GM18502 (cell line): ENCODE measurements around the gene NR1H2.
"Not testable (repeated sequence)": the region's sequence is repeated elsewhere in the genome, so short reads cannot be mapped to it uniquely, and the experiment has no call there.

Experiments
- ATAC-seq: cut with Tn5 transposase; IDR thresholded peaks from one replicate; pipeline ENCODE4 v1.9.1; 2021; ENCODE audit warnings: mild to moderate bottlenecking; ENCODE audit not compliant: unreplicated experiment, poor library complexity

Gene NR1H2

GRCh38 chr19:50377517-50377916, 1.3 kb downstream of the NR1H2 start:
- ATAC-seq = no peak

GRCh38 chr19:50378169-50378862, 2.1 kb downstream of the NR1H2 start:
- ATAC-seq = no peak

- no peak for ATAC-seq
Measured at GRCh38 chr19:50378863-50379236, 2.6 kb downstream of the NR1H2 start.

- ATAC-seq = no peak
Measured at GRCh38 chr19:50379602-50380001, 3.3 kb downstream of the NR1H2 start.

- no peak for ATAC-seq
Measured at GRCh38 chr19:50380137-50380536, 3.9 kb downstream of the NR1H2 start.

- no peak for ATAC-seq
Measured at GRCh38 chr19:50380751-50381151, 4.5 kb downstream of the NR1H2 start.

GRCh38 chr19:50381881-50382729, 5.8 kb downstream of the NR1H2 start:
- ATAC-seq = no peak

- ATAC-seq = no peak
Measured at GRCh38 chr19:50383001-50383851, 7.0 kb downstream of the NR1H2 start.

GRCh38 chr19:50383852-50384684, 7.8 kb downstream of the NR1H2 start, which contains the start of gene POLD1:
POLD1 (plus strand) TSS chr19:50384347; CDS start chr19:50398852, 14,505 bp downstream.
- peak; percentile 85 for ATAC-seq

GRCh38 chr19:50384685-50385535, 8.7 kb downstream of the NR1H2 start:
- ATAC-seq = no peak

GRCh38 chr19:50387176-50387867, 11.1 kb downstream of the NR1H2 start:
- ATAC-seq = no peak

GRCh38 chr19:50387868-50388245, 11.6 kb downstream of the NR1H2 start:
- ATAC-seq = no peak

- ATAC-seq = not testable (repeated sequence)
Measured at GRCh38 chr19:50390295-50390694, 14.0 kb downstream of the NR1H2 start.

GRCh38 chr19:50390952-50391351, 14.7 kb downstream of the NR1H2 start:
- not testable (repeated sequence) for ATAC-seq

GRCh38 chr19:50392759-50393158, 16.5 kb downstream of the NR1H2 start:
- ATAC-seq = no peak

GRCh38 chr19:50393589-50393988, 17.3 kb downstream of the NR1H2 start:
- ATAC-seq = no peak

GRCh38 chr19:50394017-50394416, 17.8 kb downstream of the NR1H2 start:
- ATAC-seq = no peak

- no peak for ATAC-seq
Measured at GRCh38 chr19:50398675-50399367, 22.6 kb downstream of the NR1H2 start.
